Stimulated activated naive CD8-positive, alpha-beta T cell treated with anti-CD3 and anti-CD28 coated beads, Interleukin-15, Interleukin-2, amounts not matched to agents 100 ng/mL and 50 ng/mL, for 24 hours (primary cell): Measurements from ENCODE around the gene CNNM1.

Experiments used
- H3K27ac Mint-ChIP-seq: one replicate; pipeline ENCODE4 v1.8.0; 2021; ENCODE audit warnings: mild to moderate bottlenecking, mixed read lengths
- H3K27me3 Mint-ChIP-seq: one replicate; pipeline ENCODE4 v1.8.0; 2021; ENCODE audit warnings: mixed read lengths
- H3K36me3 Mint-ChIP-seq: one replicate; pipeline ENCODE4 v1.8.0; 2021; ENCODE audit warnings: low read depth, mixed read lengths
- H3K4me1 Mint-ChIP-seq: one replicate; pipeline ENCODE4 v1.8.0; 2021; ENCODE audit warnings: low read depth, mixed read lengths
- H3K4me3 Mint-ChIP-seq: one replicate; pipeline ENCODE4 v1.8.0; 2021; ENCODE audit warnings: mild to moderate bottlenecking, mixed read lengths
- H3K9me3 Mint-ChIP-seq: one replicate; pipeline ENCODE4 v1.8.0; 2021; ENCODE audit warnings: mixed read lengths

CNNM1 gene

DNA sequence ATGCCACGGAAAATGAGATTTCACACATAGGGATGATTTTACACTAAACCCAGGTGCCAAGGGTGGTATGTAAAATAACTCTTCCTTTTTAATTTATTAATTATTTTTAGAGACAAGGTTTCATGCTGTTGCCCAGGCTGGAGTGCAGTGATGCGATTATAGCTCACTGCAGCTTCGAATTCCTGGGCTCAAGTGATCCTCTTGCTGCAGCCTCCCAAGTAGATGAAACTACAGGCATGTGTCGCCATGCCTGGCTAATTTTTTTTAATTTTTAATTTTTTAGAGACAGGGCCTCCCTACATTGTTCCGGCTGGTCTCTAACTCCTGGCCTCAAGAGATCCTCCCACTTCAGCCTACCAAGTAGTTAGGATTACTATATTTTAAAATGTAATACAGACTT lies 2.3 kb upstream of the CNNM1 start:
- Mint-ChIP-seq H3K36me3 (no peaks in the 10 kb centered on the region), H3K4me1 (peaks cover 10% of the 10 kb centered on the region), H3K27me3 (peaks cover 52% of the 10 kb centered on the region), H3K4me3 (no peak overlapping the region), H3K9me3 (no peaks in the 10 kb centered on the region), H3K27ac (no peak overlapping the region)

DNA sequence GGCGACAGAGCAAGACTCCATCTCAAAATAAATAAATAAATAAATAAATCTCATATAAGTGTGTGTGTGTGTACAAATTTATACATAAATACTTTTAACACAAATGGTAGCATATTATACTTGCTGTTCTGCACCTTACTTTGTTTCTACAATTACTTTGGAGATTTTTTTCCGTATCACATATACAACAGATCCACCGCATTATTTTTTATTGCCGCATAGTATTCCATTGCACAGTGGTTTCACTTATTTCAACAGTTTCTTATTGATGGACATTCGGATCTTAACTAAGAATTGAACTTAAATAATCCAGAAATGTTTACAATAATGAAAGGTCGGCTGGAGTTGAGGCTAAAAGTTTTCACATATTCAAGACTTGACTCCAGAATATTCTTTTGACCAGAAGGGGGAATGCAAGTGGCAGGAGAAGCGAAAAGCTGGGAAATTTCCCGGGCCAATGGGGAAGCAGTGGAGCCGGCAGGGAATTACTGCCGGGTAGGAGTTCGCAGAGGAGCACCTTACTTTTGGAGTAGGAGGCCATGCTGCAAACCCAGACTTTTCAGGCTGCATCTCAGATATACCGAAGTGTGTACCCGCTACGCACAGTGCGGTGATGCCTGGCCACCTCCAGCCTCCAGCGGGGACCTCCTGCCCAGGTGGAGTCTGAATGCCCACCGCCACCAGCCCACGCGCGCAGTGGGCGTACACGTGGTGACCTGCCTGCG lies 415 bp upstream of the CNNM1 start:
- Mint-ChIP-seq H3K27me3 (peaks cover 53% of the 10 kb centered on the region), H3K36me3 (no peaks in the 10 kb centered on the region), H3K4me3 (peak overlapping the region; percentile 33)

GRCh38 chr10:99329554-99330346 lies 594 bp downstream of the CNNM1 start:
- Mint-ChIP-seq H3K9me3 (no peaks in the 10 kb centered on the region), H3K4me3 (peak overlapping the region; percentile 41), H3K4me1 (peaks cover 10% of the 10 kb centered on the region), H3K36me3 (no peaks in the 10 kb centered on the region), H3K27ac (no peak overlapping the region), H3K27me3 (peaks cover 49% of the 10 kb centered on the region)

More for the DNA sequence above, 415 bp upstream of the CNNM1 start:
- H3K9me3 Mint-ChIP-seq = no peaks in the 10 kb centered on the region
- peaks cover 10% of the 10 kb centered on the region for H3K4me1 Mint-ChIP-seq
- H3K27ac Mint-ChIP-seq = no peak overlapping the region

DNA sequence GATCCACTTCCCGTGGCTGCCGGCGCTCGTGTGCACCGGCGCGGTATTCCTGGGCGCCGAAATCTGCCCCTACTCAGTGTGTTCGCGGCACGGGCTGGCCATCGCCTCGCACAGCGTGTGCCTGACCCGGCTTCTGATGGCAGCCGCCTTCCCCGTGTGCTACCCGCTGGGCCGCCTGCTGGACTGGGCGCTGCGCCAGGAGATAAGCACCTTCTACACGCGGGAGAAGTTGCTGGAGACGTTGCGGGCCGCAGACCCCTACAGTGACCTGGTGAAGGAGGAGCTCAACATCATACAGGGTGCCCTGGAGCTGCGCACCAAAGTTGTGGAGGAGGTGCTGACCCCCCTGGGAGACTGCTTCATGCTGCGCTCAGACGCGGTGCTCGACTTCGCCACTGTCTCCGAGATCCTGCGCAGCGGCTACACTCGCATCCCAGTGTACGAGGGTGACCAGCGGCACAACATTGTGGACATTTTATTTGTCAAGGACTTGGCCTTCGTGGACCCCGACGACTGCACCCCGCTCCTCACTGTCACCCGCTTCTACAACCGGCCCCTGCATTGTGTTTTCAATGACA lies 1.3 kb downstream of the CNNM1 start:
- peaks cover 49% of the 10 kb centered on the region for H3K27me3 Mint-ChIP-seq
- H3K4me1 Mint-ChIP-seq = peaks cover 10% of the 10 kb centered on the region
- no peaks in the 10 kb centered on the region for H3K9me3 Mint-ChIP-seq
- H3K4me3 Mint-ChIP-seq = peak overlapping the region; percentile 41
- no peak overlapping the region for H3K27ac Mint-ChIP-seq
- no peaks in the 10 kb centered on the region for H3K36me3 Mint-ChIP-seq

GRCh38 chr10:99331207-99331803 lies 2.1 kb downstream of the CNNM1 start:
- Mint-ChIP-seq H3K36me3 (no peaks in the 10 kb centered on the region), H3K9me3 (no peaks in the 10 kb centered on the region), H3K4me3 (peak overlapping the region; percentile 48), H3K27me3 (peaks cover 45% of the 10 kb centered on the region), H3K4me1 (peaks cover 10% of the 10 kb centered on the region), H3K27ac (no peak overlapping the region)

- no peaks in the 10 kb centered on the region for H3K9me3 Mint-ChIP-seq
- no peak overlapping the region for H3K27ac Mint-ChIP-seq
- H3K36me3 Mint-ChIP-seq = no peaks in the 10 kb centered on the region
- H3K4me3 Mint-ChIP-seq = no peak overlapping the region
- no peaks in the 10 kb centered on the region for H3K4me1 Mint-ChIP-seq
- peaks cover 13% of the 10 kb centered on the region for H3K27me3 Mint-ChIP-seq
Measured at GRCh38 chr10:99337311-99337811, 8.2 kb downstream of the CNNM1 start.

DNA sequence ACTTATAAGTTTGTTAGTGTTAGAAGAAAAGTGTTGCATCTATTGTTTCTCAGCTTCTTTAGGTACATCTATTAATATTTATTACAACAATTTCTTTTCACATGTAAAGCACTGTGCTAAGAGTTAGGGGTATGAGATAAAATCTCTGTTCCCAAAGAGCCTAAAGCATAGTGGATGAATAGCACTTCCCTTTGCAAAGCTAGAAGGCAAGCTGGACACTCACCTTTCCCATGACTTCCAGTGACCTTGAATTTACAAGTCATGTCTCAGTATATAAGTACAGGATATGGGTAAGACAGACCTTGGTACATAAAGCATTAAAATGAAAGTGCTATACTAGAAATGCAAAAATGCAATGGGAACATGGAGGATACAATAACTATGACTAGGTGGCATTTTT lies 8.7 kb downstream of the CNNM1 start:
- Mint-ChIP-seq H3K9me3 (no peaks in the 10 kb centered on the region), H3K27ac (no peak overlapping the region), H3K4me1 (no peaks in the 10 kb centered on the region), H3K4me3 (no peak overlapping the region), H3K36me3 (no peaks in the 10 kb centered on the region), H3K27me3 (peaks cover 10% of the 10 kb centered on the region)

- H3K27ac Mint-ChIP-seq = no peak overlapping the region
- H3K27me3 Mint-ChIP-seq = peaks cover 4% of the 10 kb centered on the region
- H3K4me3 Mint-ChIP-seq = no peak overlapping the region
- H3K9me3 Mint-ChIP-seq = no peaks in the 10 kb centered on the region
- no peaks in the 10 kb centered on the region for H3K36me3 Mint-ChIP-seq
- H3K4me1 Mint-ChIP-seq = no peaks in the 10 kb centered on the region
Measured at GRCh38 chr10:99339077-99339476, 9.9 kb downstream of the CNNM1 start.

DNA sequence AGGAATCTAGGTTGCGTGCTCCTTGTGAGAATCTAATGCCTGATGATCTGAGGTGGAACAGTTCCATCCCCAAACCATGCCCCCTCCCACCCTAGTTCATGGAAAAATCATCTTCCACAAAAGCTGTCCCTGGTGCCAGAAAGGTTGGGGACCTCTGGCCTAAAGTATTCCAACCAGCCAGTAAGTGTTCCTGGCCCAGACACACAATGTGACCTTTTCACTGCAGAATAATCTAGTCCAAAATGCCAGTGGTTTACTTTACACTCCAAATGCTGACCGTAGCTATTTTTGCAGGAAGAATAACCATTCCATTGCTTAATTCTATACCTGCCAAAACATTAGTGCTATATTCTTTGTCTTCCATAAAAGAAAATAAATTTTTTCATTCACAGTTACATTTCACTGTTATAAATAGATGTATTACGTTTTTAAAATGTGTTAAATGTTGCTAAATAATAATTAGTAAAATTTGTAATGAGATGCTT lies 10.4 kb downstream of the CNNM1 start:
- Mint-ChIP-seq H3K27me3 (peaks cover 4% of the 10 kb centered on the region), H3K9me3 (no peaks in the 10 kb centered on the region), H3K4me3 (no peak overlapping the region), H3K4me1 (no peaks in the 10 kb centered on the region), H3K27ac (no peak overlapping the region), H3K36me3 (no peaks in the 10 kb centered on the region)

DNA sequence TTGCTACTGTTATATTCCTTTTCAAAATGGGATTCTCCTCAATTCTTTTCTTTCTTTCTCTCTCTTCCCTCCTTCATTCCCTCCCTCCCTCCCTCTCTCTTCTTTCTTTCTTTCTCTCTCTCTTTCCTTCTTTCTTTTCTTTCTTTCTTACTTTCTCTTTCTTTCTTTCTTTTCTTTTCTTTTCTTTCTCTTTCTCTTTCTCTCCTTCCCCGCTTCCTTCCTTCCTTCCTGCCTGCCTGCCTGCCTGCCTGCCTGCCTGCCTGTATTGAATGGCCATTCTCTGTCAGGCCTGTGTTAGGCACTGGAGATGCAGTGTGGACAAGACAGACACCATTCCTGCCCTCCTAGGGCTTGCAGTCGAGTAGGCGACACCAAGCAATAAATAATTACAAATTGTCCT lies 11.5 kb downstream of the CNNM1 start:
- H3K27me3 Mint-ChIP-seq = peaks cover 4% of the 10 kb centered on the region
- no peaks in the 10 kb centered on the region for H3K9me3 Mint-ChIP-seq
- H3K4me3 Mint-ChIP-seq = no peak overlapping the region
- H3K27ac Mint-ChIP-seq = no peak overlapping the region
- no peaks in the 10 kb centered on the region for H3K4me1 Mint-ChIP-seq
- no peaks in the 10 kb centered on the region for H3K36me3 Mint-ChIP-seq

DNA sequence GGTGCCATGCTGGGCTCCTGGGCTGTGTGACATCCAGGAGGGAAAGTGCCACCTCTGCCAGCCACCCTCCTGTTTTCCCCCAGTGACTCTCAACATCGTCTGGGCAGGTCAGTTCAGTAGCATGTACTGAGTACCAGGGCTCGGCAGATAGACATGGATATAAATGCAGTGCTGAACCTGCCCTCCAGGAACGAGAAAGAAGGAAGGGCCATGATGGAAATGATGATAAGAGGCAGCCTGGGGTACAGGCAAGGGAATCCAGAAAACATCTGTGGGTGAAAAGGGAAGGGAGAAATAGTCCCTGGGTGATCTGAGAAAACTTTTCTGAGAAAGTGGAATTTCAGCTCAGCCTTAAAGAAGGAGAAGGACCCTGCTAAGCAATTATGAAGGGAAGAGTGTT lies 12.1 kb downstream of the CNNM1 start:
- no peak overlapping the region for H3K27ac Mint-ChIP-seq
- peaks cover 4% of the 10 kb centered on the region for H3K27me3 Mint-ChIP-seq
- H3K4me1 Mint-ChIP-seq = no peaks in the 10 kb centered on the region
- no peaks in the 10 kb centered on the region for H3K36me3 Mint-ChIP-seq
- H3K4me3 Mint-ChIP-seq = no peak overlapping the region
- no peaks in the 10 kb centered on the region for H3K9me3 Mint-ChIP-seq

DNA sequence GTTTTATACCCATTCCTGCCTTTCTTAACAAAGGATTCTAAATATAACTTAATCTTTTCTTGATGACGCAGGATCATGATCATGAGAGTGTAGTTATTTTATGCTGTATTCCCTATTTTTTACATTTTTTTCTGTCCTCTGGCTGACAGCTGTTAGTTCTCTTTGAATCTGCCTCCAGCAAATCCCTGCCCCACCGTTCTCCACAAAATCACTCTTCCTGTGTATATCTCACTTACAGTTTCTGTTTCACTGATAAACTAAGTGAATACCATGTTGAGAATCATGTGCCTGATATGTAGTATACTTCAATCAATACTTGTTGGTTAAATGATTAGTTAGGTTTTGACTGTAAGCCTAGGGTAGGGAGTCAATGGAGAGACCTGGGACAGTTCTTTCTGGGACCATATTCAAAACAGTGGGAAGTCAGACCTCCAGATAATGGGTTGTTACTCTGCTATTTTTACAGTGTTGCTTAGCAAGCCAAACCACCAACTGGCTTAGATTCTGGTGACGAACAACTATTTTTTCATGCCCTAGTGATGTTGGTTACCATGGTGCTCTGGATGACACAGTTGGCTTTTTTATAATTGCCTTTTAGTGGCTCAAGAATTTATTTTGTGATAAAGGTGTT lies 12.8 kb downstream of the CNNM1 start:
- Mint-ChIP-seq H3K27ac (no peak overlapping the region), H3K9me3 (no peaks in the 10 kb centered on the region), H3K4me3 (no peak overlapping the region), H3K27me3 (peaks cover 4% of the 10 kb centered on the region), H3K4me1 (no peaks in the 10 kb centered on the region), H3K36me3 (no peaks in the 10 kb centered on the region)

DNA sequence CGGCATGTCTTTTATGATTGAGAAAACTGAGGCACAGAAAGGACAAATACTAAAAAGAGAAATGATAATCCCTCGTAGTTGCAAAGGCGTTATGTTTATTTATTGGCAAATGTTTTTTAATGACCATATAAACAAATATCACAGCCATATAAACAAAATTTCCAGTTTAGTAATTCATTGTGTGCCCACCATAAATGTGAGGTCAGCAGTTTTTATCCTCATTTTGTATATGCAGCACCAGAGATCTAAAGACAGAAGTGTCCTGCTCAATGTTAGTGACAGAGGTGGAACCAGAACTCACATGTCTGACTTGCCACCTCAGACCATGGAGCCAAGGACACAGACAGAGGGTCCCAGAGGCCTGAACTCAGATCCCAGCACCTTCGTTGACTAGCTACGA lies 14.1 kb downstream of the CNNM1 start:
- Mint-ChIP-seq H3K36me3 (no peaks in the 10 kb centered on the region), H3K27me3 (peaks cover 4% of the 10 kb centered on the region), H3K27ac (no peak overlapping the region), H3K4me3 (no peak overlapping the region), H3K4me1 (no peaks in the 10 kb centered on the region), H3K9me3 (no peaks in the 10 kb centered on the region)

DNA sequence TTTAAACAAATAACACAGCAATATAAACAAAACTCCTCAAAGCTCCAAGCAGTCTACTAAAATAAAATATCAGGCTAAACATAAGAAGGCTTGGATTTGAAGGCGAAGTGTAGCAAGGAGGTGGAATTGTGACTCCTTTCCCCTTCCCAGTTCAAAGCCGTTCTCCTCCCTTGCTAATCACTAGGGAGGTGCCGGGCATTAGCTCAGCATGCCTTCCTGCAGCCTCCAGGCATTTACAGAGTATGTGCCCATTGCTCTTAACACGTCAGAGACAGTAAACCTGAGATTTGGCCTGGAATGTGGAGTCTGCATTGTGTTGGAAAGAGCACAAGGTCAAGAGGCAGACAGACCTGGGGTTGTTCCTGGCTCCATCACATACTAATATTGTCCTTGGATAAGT lies 15.6 kb downstream of the CNNM1 start:
- no peaks in the 10 kb centered on the region for H3K4me1 Mint-ChIP-seq
- no peak overlapping the region for H3K27ac Mint-ChIP-seq
- peaks cover 7% of the 10 kb centered on the region for H3K27me3 Mint-ChIP-seq
- no peaks in the 10 kb centered on the region for H3K36me3 Mint-ChIP-seq
- H3K4me3 Mint-ChIP-seq = no peak overlapping the region
- no peaks in the 10 kb centered on the region for H3K9me3 Mint-ChIP-seq
